ENCODE data around the gene GCN1. TPM values are rescaled to one million over a fixed set of nuclear protein-coding genes. Genes with fewer than 3 reads are reported as not detected.

GCN1 gene
- total RNA-seq, 1 experiment from 2014 or later = 61.8 TPM

- DNase-seq (ENCODE audit: low read depth) = no peak
Observed at GRCh38 chr12:120093592-120094355, 100.7 kb downstream of the GCN1 start.

- no peak for DNase-seq (ENCODE audit: low read depth)
Observed at GRCh38 chr12:120093336-120093591, 101.3 kb downstream of the GCN1 start.

- no peak for DNase-seq (ENCODE audit: low read depth)
Observed at GRCh38 chr12:120092551-120093335, 101.8 kb downstream of the GCN1 start.

- no peak for DNase-seq (ENCODE audit: low read depth)
Observed at GRCh38 chr12:120091371-120092090, 103.0 kb downstream of the GCN1 start.

- no peak for DNase-seq (ENCODE audit: low read depth)
Observed at GRCh38 chr12:120090626-120091295, 103.8 kb downstream of the GCN1 start.

GRCh38 chr12:120090206-120090605 lies 104.3 kb downstream of the GCN1 start:
- no peak for DNase-seq (ENCODE audit: low read depth)

GRCh38 chr12:120089796-120090195 lies 104.7 kb downstream of the GCN1 start:
- DNase-seq (ENCODE audit: low read depth) = no peak

- DNase-seq (ENCODE audit: low read depth) = no peak
Observed at GRCh38 chr12:120089105-120089504, 105.4 kb downstream of the GCN1 start.

- DNase-seq (ENCODE audit: low read depth) = peak; percentile 98
Observed at GRCh38 chr12:120086801-120087621, 107.5 kb downstream of the GCN1 start.

- DNase-seq (ENCODE audit: low read depth) = no peak
Observed at GRCh38 chr12:120085920-120086645, 108.4 kb downstream of the GCN1 start.

- DNase-seq (ENCODE audit: low read depth) = no peak
Observed at GRCh38 chr12:120081641-120082040, 112.9 kb downstream of the GCN1 start.

GRCh38 chr12:120079411-120080400 lies 114.8 kb downstream of the GCN1 start:
- peak; percentile 37 for DNase-seq (ENCODE audit: low read depth)

- no peak for DNase-seq (ENCODE audit: low read depth)
Observed at GRCh38 chr12:120078868-120079267, 115.6 kb downstream of the GCN1 start.

GRCh38 chr12:120077260-120077659 lies 117.3 kb downstream of the GCN1 start:
- no peak for DNase-seq (ENCODE audit: low read depth)

Other genes starting within 250 kb of the GCN1 start
- 0.44 and 0.89 TPM in 2 replicates for gene BICDL1, start 205.5 kb downstream of the GCN1 start, total RNA-seq (2014; rRNA removed; shearing (Covaris generic))
- 19.9 and 28.6 TPM in 2 replicates for gene RAB35, start 78.0 kb downstream of the GCN1 start, total RNA-seq (2014; rRNA removed; shearing (Covaris generic))
- 1,663 and 2,281 TPM in 2 replicates for gene RPLP0, start 6.4 kb upstream of the GCN1 start, total RNA-seq (2014; rRNA removed; shearing (Covaris generic))
- gene PXN, start 71.0 kb upstream of the GCN1 start, total RNA-seq (2014; rRNA removed; shearing (Covaris generic)) = 77.5 and 110 TPM in 2 replicates
- gene RNU4-2, start 97.2 kb upstream of the GCN1 start, total RNA-seq (2014; rRNA removed; shearing (Covaris generic)) = under 0.01 TPM in 1 of 2 replicates, not detected in the other
- gene RNU4-1, start 98.5 kb upstream of the GCN1 start, total RNA-seq (2014; rRNA removed; shearing (Covaris generic)) = under 0.01 TPM in 1 of 2 replicates, not detected in the other
- gene SIRT4, start 107.6 kb upstream of the GCN1 start, total RNA-seq (2014; rRNA removed; shearing (Covaris generic)) = 2.2 and 7.4 TPM in 2 replicates
- not detected in 2 replicates for gene PLA2G1B, start 133.1 kb upstream of the GCN1 start, total RNA-seq (2014; rRNA removed; shearing (Covaris generic))
- not detected in 2 replicates for gene MSI1, start 174.4 kb upstream of the GCN1 start, total RNA-seq (2014; rRNA removed; shearing (Covaris generic))
- 479 and 510 TPM in 2 replicates for gene COX6A1, start 243.4 kb upstream of the GCN1 start, total RNA-seq (2014; rRNA removed; shearing (Covaris generic))

All from M059J (cell line).